ENCODE measurements around the gene FKBP2.

DNA sequence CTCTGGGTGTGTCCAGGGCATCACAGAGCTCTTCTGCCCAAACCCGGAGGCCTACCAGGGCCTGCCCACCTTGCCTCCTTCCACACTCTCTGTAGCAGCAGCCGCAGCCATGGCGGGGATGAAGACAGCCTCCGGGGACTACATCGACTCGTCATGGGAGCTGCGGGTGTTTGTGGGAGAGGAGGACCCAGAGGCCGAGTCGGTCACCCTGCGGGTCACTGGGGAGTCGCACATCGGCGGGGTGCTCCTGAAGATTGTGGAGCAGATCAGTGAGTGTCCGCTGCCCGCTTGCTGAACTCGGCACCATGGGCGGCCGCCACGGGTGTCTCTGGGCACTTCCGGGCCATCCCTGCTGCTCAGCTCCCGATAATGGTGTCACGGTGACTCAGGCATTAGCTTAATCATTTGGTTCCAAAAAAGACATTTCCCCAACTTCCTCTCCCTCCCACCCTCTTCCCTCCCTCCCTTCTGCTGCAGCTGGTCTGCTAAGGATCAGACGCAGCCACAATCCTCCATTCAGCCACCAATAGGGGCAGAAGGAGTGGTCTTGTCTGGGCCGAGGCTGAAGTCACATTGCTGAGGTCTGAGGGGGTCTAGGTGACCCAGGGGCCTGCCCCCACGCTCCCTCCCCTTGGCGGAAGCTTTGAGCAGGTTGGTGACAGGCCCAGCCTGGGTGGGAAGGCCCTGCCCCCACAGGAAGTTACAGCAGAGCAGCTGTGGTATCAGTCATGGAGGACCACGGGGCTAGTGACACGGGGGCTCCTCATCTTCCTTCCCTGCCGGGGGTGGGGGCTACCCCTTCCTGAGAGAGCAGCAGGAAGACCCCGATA is 33.4 kb upstream of the FKBP2 start:
- TF ChIP-seq, protein P1, sequence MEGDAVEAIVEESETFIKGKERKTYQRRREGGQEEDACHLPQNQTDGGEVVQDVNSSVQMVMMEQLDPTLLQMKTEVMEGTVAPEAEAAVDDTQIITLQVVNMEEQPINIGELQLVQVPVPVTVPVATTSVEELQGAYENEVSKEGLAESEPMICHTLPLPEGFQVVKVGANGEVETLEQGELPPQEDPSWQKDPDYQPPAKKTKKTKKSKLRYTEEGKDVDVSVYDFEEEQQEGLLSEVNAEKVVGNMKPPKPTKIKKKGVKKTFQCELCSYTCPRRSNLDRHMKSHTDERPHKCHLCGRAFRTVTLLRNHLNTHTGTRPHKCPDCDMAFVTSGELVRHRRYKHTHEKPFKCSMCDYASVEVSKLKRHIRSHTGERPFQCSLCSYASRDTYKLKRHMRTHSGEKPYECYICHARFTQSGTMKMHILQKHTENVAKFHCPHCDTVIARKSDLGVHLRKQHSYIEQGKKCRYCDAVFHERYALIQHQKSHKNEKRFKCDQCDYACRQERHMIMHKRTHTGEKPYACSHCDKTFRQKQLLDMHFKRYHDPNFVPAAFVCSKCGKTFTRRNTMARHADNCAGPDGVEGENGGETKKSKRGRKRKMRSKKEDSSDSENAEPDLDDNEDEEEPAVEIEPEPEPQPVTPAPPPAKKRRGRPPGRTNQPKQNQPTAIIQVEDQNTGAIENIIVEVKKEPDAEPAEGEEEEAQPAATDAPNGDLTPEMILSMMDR (IDR thresholded peaks at IDR 0.05) = no peak
- no peak for TF ChIP-seq POLR2A (IDR thresholded peaks at IDR 0.05)
